ENCODE data around the gene RYR1.

DNA sequence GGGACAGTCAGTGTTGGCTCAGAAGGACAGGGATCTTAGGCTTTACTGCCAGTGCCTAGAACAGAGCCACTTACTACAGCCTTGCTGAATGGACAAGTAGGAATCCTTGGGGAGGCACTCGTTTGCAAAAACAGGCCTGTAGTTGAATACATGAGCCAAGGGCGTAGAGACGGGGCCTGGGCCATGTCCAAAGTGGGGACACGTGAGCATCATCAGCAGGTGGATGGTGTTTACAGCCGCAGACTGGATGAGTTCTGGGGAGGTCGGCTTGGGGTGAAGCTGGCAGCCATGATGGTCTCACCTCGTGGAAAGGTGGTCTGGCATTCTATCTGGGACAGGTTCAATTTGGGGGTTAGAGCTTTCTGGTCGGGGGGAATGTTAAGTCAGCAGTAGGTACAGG is 17.5 kb downstream of the RYR1 start:
- TF ChIP-seq, protein P1, sequence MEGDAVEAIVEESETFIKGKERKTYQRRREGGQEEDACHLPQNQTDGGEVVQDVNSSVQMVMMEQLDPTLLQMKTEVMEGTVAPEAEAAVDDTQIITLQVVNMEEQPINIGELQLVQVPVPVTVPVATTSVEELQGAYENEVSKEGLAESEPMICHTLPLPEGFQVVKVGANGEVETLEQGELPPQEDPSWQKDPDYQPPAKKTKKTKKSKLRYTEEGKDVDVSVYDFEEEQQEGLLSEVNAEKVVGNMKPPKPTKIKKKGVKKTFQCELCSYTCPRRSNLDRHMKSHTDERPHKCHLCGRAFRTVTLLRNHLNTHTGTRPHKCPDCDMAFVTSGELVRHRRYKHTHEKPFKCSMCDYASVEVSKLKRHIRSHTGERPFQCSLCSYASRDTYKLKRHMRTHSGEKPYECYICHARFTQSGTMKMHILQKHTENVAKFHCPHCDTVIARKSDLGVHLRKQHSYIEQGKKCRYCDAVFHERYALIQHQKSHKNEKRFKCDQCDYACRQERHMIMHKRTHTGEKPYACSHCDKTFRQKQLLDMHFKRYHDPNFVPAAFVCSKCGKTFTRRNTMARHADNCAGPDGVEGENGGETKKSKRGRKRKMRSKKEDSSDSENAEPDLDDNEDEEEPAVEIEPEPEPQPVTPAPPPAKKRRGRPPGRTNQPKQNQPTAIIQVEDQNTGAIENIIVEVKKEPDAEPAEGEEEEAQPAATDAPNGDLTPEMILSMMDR (IDR thresholded peaks at IDR 0.05; ENCODE audit: borderline replicate concordance, extremely low read depth, low read length, poor library complexity, severe bottlenecking): no peak
- TF ChIP-seq EZH2 (IDR thresholded peaks at IDR 0.05; ENCODE audit: borderline replicate concordance, low read depth, low read length, severe bottlenecking): no peak

All from DND-41 (cell line).